HepG2 (cell line): ENCODE results near the gene SGMS1. TPM values are rescaled to one million over a fixed set of nuclear protein-coding genes. Genes with fewer than 3 reads are reported as not detected.

Experiments
- ATAC-seq: fragments of 200-7000 bp; cut with Tn5 transposase; 3 replicates; pipeline ENCODE4 v1.9.1; 2020; ENCODE audit warnings: mild to moderate bottlenecking, moderate library complexity
- BruUV-seq: library from RNA; stranded (reverse); fragments of 400-500 nt; replicated peaks from 2 replicates; lab custom pipeline; 2021; lab: Mats Ljungman, UMichigan
- CTCF ChIA-PET: fragments of 300-600 bp; formaldehyde crosslinking; extraction: SDS; loops from one replicate; lab custom pipeline; 2021; ENCODE audit warnings: low total read pairs, inconsistent platforms, low intra/inter-chr PET ratio; lab: Yijun Ruan, JAX
- POLR2A ChIA-PET: fragments of 350-600 bp; sonication (Branson Sonifier 250); formaldehyde crosslinking; loops from one replicate; lab custom pipeline; 2020; ENCODE audit warnings: antibody characterized with exemption, inconsistent platforms; lab: Yijun Ruan, JAX
- DNase-seq: peaks from one replicate; pipeline ENCODE4 v3.0.0-alpha.2; 2015; ENCODE audit warnings: low spot score
- FAIRE-seq: peaks from 3 replicates; lab custom pipeline; 2011; peaks lifted over from hg19 to GRCh38; lab: Jason Lieb, UNC
- H2AFZ ChIP-seq: one replicate; pipeline ENCODE4 v1.6.1; 2011; ENCODE audit warnings: low read length, inconsistent platforms
- H3K27ac ChIP-seq: fragments of 300-600 bp; 3 replicates; pipeline ENCODE4 v1.8.0; 2011; ENCODE audit warnings: mixed run types, mild to moderate bottlenecking, mixed read lengths, low read length, inconsistent platforms; ENCODE audit not compliant: insufficient read depth; ENCODE audit errors: extremely low read length
- H3K27me3 ChIP-seq, 2 experiments: fragments of 200-600 bp in 1 of 2; 2 replicates in 1 of 2; 3 replicates in 1 of 2; pipeline versions ENCODE4 v1.6.0 to v1.8.0; 2011; ENCODE audit warnings: low read length in 2 of 2, mild to moderate bottlenecking in 2 of 2, moderate library complexity in 2 of 2, inconsistent platforms in 1 of 2; ENCODE audit not compliant: insufficient read depth in 2 of 2, control insufficient read depth in 1 of 2
- H3K36me3 ChIP-seq, 2 experiments: fragments of 200-600 bp in 1 of 2; replicated peaks in 1 of 2; 2 replicates in 1 of 2; 3 replicates in 1 of 2; pipeline versions ENCODE4 v1.5.1 to v1.8.0; 2011; ENCODE audit warnings: low read length in 2 of 2, inconsistent platforms in 1 of 2; ENCODE audit not compliant: insufficient read depth in 2 of 2, control insufficient read depth in 1 of 2
- H3K4me1 ChIP-seq: 2 replicates; pipeline ENCODE4 v1.5.1; 2012; ENCODE audit warnings: low read length, inconsistent platforms; ENCODE audit not compliant: insufficient read depth
- H3K4me2 ChIP-seq: 2 replicates; pipeline ENCODE4 v1.6.0; 2011; ENCODE audit warnings: low read depth, low read length, inconsistent platforms
- H3K4me3 ChIP-seq, 3 experiments: fragments of 200-600 bp in 1 of 3; sonication (generic), shearing (Covaris generic) in 1 of 3; replicated peaks in 1 of 3; 2 replicates each; pipeline ENCODE4 v1.5.1; 2011 to 2016; ENCODE audit warnings: low read length in 3 of 3, inconsistent platforms in 2 of 3, low read depth in 2 of 3, mild to moderate bottlenecking in 2 of 3, control low read depth in 1 of 3, mixed read lengths in 1 of 3; ENCODE audit not compliant: insufficient read depth in 1 of 3
- H3K79me2 ChIP-seq: one replicate; pipeline ENCODE4 v1.6.1; 2011; ENCODE audit warnings: low read length, inconsistent platforms; ENCODE audit not compliant: insufficient read depth
- H3K9ac ChIP-seq: 2 replicates; pipeline ENCODE4 v1.6.0; 2011; ENCODE audit warnings: mild to moderate bottlenecking, low read depth, low read length, inconsistent platforms; ENCODE audit not compliant: insufficient read depth
- H3K9me3 ChIP-seq: 2 replicates; pipeline ENCODE4 v1.5.1; 2012; ENCODE audit warnings: mild to moderate bottlenecking, low read length
- H4K20me1 ChIP-seq: 2 replicates; pipeline ENCODE4 v1.6.0; 2011; ENCODE audit warnings: inconsistent platforms, mild to moderate bottlenecking, low read length, moderate library complexity; ENCODE audit not compliant: insufficient read depth
- FOSL2 ChIP-seq: sonication (generic); formaldehyde crosslinking; IDR thresholded peaks from 2 replicates; pipeline ENCODE4 v1.4.0; 2020; ENCODE audit warnings: missing genetic modification reagents
- HOXA3 ChIP-seq: sonication (generic); formaldehyde crosslinking; IDR thresholded peaks from 2 replicates; pipeline ENCODE4 v1.5.0; 2020; ENCODE audit warnings: missing genetic modification reagents
- HOXA5 ChIP-seq: sonication (generic); formaldehyde crosslinking; IDR thresholded peaks from 2 replicates; pipeline ENCODE4 v1.4.0; 2020; ENCODE audit warnings: missing genetic modification reagents
- MAFF ChIP-seq: IDR thresholded peaks from 2 replicates; pipeline ENCODE4 v1.6.1; 2011; ENCODE audit warnings: low read depth, low read length, improper control_type of control experiment
- MAFK ChIP-seq, 2 experiments: IDR thresholded peaks in 1 of 2; conservative IDR thresholded peaks in 1 of 2; 2 replicates each; pipeline ENCODE4 v1.6.1; 2011; ENCODE audit warnings: improper control_type of control experiment in 2 of 2, low read length in 2 of 2
- MED1 ChIP-seq: sonication (generic); formaldehyde crosslinking; IDR thresholded peaks from 2 replicates; pipeline ENCODE4 v1.4.0; 2020; ENCODE audit warnings: missing genetic modification reagents
- MZF1 ChIP-seq: sonication (generic); formaldehyde crosslinking; IDR thresholded peaks from 2 replicates; pipeline ENCODE4 v1.8.1; 2023; ENCODE audit warnings: mild to moderate bottlenecking, missing genetic modification reagents, borderline replicate concordance
- NFE2 ChIP-seq: sonication (generic); formaldehyde crosslinking; IDR thresholded peaks from 2 replicates; pipeline ENCODE4 v1.4.0; 2020; ENCODE audit warnings: missing genetic modification reagents
- NFE2L2 ChIP-seq: fragments of 150-350 bp; IDR thresholded peaks from 2 replicates; pipeline ENCODE4 v1.6.1; 2014; ENCODE audit warnings: low read length
- SMC3 ChIP-seq: IDR thresholded peaks from 2 replicates; pipeline ENCODE4 v1.6.1; 2011; ENCODE audit warnings: low read length, improper control_type of control experiment
- STAG1 ChIP-seq: sonication (generic); formaldehyde crosslinking; IDR thresholded peaks from 2 replicates; pipeline ENCODE4 v1.4.0; 2020; ENCODE audit warnings: missing genetic modification reagents
- ZKSCAN5 ChIP-seq: sonication (generic); formaldehyde crosslinking; IDR thresholded peaks from 2 replicates; pipeline ENCODE4 v1.5.1; 2020; ENCODE audit warnings: mild to moderate bottlenecking, missing genetic modification reagents
- ZNF652 ChIP-seq: IDR thresholded peaks from 2 replicates; pipeline ENCODE4 v1.6.1; 2016; ENCODE audit warnings: low read depth, borderline replicate concordance
- WGBS: methylation state at CpG from one replicate; pipeline ENCODE4 v1.1.6; 2017; ENCODE audit warnings: low lambda C conversion rate; 5-methylcytosine and 5-hydroxymethylcytosine counted together
- in situ Hi-C: cut with HindIII; loops from 2 replicates; pipeline ENCODE4 v1.10.0; 2017; ENCODE audit warnings: low pct_unique_long_range_greater_than_20kb; ENCODE audit not compliant: extremely low pct_ligation_motif_present
- intact Hi-C: fragments of 100-400 bp; cut with micrococcal nuclease; formaldehyde crosslinking; loops from one replicate; pipeline ENCODE4 v1.10.0; 2022; ENCODE audit not compliant: unreplicated experiment
- polyA plus RNA-seq, 8 experiments: library from polyadenylated mRNA; depleted of rRNA in 3 of 8; stranded (reverse) in 7 of 8; unstranded in 1 of 8; fragments of >200 nt; fragmentation: Illumina TruSeq in 4 of 8; extraction: Trizol in 4 of 8; gene quantifications; 2 replicates each; pipeline versions ENCODE4 v1.2.1 to v1.2.3, GENCODE V29; 2011 to 2016; ENCODE audit warnings: low read depth in 4 of 8, missing spikeins in 1 of 8, mixed read lengths in 1 of 8; ENCODE audit not compliant: insufficient read depth in 1 of 8
- total RNA-seq, 5 experiments: library from RNA; depleted of rRNA; stranded (reverse); fragments of >200 nt; fragmentation: Illumina TruSeq; extraction: Trizol; gene quantifications; 2 replicates each; pipeline ENCODE4 v1.2.3, GENCODE V29; 2016; ENCODE audit warnings: low read depth in 1 of 5
- TF ChIP-seq, protein P1 (sequence below): sonication (generic); formaldehyde crosslinking; IDR thresholded peaks from 2 replicates; pipeline ENCODE4 v1.5.0; 2020; ENCODE audit warnings: mild to moderate bottlenecking, missing genetic modification reagents, moderate library complexity
- TF ChIP-seq, protein P2 (sequence below): sonication (generic); formaldehyde crosslinking; IDR thresholded peaks from 2 replicates; pipeline ENCODE4 v1.5.0; 2020; ENCODE audit warnings: mild to moderate bottlenecking, missing genetic modification reagents

SGMS1 gene
- total and polyA plus RNA-seq, 2 of the 13 experiments (the other 11 are each of a cell fraction or from before 2014, with no cell fraction given): 6.5 to 15.1 TPM

DNA sequence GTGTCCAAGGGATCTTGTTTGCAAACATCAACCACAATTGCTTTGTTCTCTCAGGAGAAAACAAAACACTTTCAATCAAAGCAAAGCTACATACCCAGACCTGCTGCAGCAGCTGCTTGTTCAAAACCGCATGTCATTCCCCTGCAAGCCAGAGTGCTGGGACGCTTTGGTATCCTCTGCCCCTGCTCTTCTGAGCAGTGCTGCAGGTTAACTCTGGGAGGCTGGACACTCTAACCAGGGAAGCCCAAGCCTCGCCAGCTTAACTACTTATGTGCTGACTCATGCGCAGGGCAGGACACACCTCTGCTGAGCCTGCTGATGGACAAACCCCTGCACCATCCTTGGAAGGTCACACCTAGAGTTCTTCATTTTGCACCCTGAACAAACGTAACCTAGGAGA lies 344.3 kb downstream of the SGMS1 start:
- H3K4me1 ChIP-seq: peaks cover 23% of the 10 kb centered on the region
- ATAC-seq: peak; percentile 96
- TF ChIP-seq ZNF652 (CRISPR knock-in tag): peak; percentile 89
- TF ChIP-seq MAFF: 0 out of 2 replicates have a peak, but pooled peaks have one; percentile 32
- peak; percentile 43 to 70 for TF ChIP-seq MAFK (conservative IDR thresholded peaks at IDR 0.05 in 1 of 2, IDR thresholded peaks at IDR 0.05 in 1 of 2; ENCODE audit: low read length in 2 of 2)
- TF ChIP-seq MZF1 (CRISPR knock-in tag): no peak
- TF ChIP-seq NFE2 (CRISPR knock-in tag): peak; percentile 76; the same call in 1 of the 2 replicates
- peak; percentile 56 for TF ChIP-seq FOSL2 (CRISPR knock-in tag)
- no peak for TF ChIP-seq ZKSCAN5 (CRISPR knock-in tag)
- peak; percentile 42; the same call in 1 of the 2 replicates for TF ChIP-seq NFE2L2
- peak overlapping the region; percentile 0; the same call in 1 of the 2 replicates for H3K4me2 ChIP-seq
- in situ Hi-C loops (no loop called here), intact Hi-C loops (no loop called here)
- H3K79me2 ChIP-seq: no peaks in the 10 kb centered on the region
- WGBS: 0% methylated on average over 4 of the region's 5 CpGs
- no peak for FAIRE-seq
- peak; percentile 32 for DNase-seq
- H3K36me3 ChIP-seq: no peaks in the 10 kb centered on the region
- no TSS peak for BruUV-seq
- no peaks in the 10 kb centered on the region for H3K9me3 ChIP-seq
- no peak overlapping the region for H3K27ac ChIP-seq
- 0 out of 5 replicates have a peak, but pooled peaks cover 0 to 8% of the 10 kb centered on the region in 2 experiments for H3K27me3 ChIP-seq
- no peak overlapping the region for H2AFZ ChIP-seq
- H3K9ac ChIP-seq: no peak overlapping the region
- POLR2A ChIA-PET: no interaction called here
- CTCF ChIA-PET: no interaction called here
- H4K20me1 ChIP-seq: no peaks in the 10 kb centered on the region
- no peak overlapping the region for H3K4me3 ChIP-seq

DNA sequence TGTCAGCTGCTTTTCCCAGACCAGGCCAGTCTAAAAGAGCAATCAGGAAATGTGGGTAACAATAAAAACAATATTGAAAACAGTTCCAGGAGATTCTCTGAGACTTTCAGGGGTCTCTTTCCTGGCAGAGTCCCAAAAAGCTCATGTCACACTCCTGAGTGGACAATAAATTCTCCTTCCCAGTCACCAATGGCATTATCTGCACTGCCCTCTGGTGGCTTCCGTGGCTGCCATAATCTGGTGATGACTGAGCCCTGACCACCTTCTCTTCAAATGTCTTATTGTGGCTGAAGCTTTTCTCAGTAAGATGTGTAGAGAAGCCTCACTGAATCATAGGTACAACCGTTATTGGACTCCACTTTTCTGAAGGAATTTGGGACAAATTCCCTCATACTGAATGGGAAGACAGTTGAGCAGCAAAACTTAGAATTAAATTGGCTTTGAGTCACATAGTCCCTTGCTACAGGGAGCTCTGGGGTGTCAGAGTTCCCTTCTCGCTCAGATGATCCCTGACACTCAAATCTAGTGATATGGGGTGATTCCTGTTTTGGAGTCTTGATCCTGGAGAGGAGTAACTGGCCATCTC lies 348.0 kb downstream of the SGMS1 start:
- Histone ChIP-seq H3K4me2 (no peak overlapping the region), H3K27ac (no peak overlapping the region), H3K9ac (no peak overlapping the region), H4K20me1 (no peaks in the 10 kb centered on the region), H3K9me3 (no peaks in the 10 kb centered on the region), H3K27me3 (peaks cover 0 to under 1% of the 10 kb centered on the region in 2 experiments; a peak in 1 of 5 replicates), H3K79me2 (no peaks in the 10 kb centered on the region), H3K4me3 (no peak overlapping the region), H3K36me3 (no peaks in the 10 kb centered on the region), H3K4me1 (peaks cover 15% of the 10 kb centered on the region), H2AFZ (no peak overlapping the region)
- DNase-seq (peak; percentile 20), FAIRE-seq (peak; percentile 73), ATAC-seq (peak; percentile 81)
- in situ Hi-C loops (no loop called here), intact Hi-C loops (loop anchor here (2.0 kb wide), 1 partner anchor 51 kb away; no protein-coding TSS in a partner anchor)
- no TSS peak for BruUV-seq
- WGBS: 3% methylated on average over 3 of the region's 3 CpGs
- ChIA-PET CTCF (interaction anchor here (0.8 to 1.2 kb wide), 2 partner anchors 52 to 111 kb away, joined by 3 read pairs; no protein-coding TSS in a partner anchor), POLR2A (no interaction called here)
- 0 out of 2 replicates have a peak, but pooled peaks have one; percentile 49 for TF ChIP-seq HOXA5
- peak; percentile 77 for TF ChIP-seq SMC3
- TF ChIP-seq MED1 (CRISPR knock-in tag): 0 out of 2 replicates have a peak, but pooled peaks have one; percentile 17
- TF ChIP-seq STAG1 (CRISPR knock-in tag): peak; percentile 84
- TF ChIP-seq, protein P1, sequence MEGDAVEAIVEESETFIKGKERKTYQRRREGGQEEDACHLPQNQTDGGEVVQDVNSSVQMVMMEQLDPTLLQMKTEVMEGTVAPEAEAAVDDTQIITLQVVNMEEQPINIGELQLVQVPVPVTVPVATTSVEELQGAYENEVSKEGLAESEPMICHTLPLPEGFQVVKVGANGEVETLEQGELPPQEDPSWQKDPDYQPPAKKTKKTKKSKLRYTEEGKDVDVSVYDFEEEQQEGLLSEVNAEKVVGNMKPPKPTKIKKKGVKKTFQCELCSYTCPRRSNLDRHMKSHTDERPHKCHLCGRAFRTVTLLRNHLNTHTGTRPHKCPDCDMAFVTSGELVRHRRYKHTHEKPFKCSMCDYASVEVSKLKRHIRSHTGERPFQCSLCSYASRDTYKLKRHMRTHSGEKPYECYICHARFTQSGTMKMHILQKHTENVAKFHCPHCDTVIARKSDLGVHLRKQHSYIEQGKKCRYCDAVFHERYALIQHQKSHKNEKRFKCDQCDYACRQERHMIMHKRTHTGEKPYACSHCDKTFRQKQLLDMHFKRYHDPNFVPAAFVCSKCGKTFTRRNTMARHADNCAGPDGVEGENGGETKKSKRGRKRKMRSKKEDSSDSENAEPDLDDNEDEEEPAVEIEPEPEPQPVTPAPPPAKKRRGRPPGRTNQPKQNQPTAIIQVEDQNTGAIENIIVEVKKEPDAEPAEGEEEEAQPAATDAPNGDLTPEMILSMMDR (CRISPR knock-in tag): peak; percentile 84
- 0 out of 2 replicates have a peak, but pooled peaks have one; percentile 16 for TF ChIP-seq HOXA3
- TF ChIP-seq, protein P2, sequence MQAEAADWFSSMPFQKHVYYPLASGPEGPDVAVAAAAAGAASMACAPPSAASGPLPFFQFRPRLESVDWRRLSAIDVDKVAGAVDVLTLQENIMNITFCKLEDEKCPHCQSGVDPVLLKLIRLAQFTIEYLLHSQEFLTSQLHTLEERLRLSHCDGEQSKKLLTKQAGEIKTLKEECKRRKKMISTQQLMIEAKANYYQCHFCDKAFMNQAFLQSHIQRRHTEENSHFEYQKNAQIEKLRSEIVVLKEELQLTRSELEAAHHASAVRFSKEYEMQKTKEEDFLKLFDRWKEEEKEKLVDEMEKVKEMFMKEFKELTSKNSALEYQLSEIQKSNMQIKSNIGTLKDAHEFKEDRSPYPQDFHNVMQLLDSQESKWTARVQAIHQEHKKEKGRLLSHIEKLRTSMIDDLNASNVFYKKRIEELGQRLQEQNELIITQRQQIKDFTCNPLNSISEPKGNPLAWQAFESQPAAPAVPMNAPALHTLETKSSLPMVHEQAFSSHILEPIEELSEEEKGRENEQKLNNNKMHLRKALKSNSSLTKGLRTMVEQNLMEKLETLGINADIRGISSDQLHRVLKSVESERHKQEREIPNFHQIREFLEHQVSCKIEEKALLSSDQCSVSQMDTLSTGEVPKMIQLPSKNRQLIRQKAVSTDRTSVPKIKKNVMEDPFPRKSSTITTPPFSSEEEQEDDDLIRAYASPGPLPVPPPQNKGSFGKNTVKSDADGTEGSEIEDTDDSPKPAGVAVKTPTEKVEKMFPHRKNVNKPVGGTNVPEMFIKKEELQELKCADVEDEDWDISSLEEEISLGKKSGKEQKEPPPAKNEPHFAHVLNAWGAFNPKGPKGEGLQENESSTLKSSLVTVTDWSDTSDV (CRISPR knock-in tag): no peak
